Activated T-helper 17 cell treated with anti-CD3 and anti-CD28 coated beads, Interleukin-2, amount 50 U/mL, for 72 hours (primary cell): Measurements from ENCODE around the gene CNOT2. TPM values are rescaled to one million over a fixed set of nuclear protein-coding genes. Genes with fewer than 3 reads are reported as not detected.

Experiments used
- ATAC-seq: fragments of 150-1000 bp; cut with Tn5 transposase; replicated peaks from 2 replicates; pipeline ENCODE4 v1.10.0; 2021; ENCODE audit warnings: mild to moderate bottlenecking, moderate library complexity
- H3K27ac Mint-ChIP-seq: one replicate; pipeline ENCODE4 v1.8.0; 2022; ENCODE audit warnings: mixed read lengths
- H3K27me3 Mint-ChIP-seq: one replicate; pipeline ENCODE4 v1.8.0; 2022; ENCODE audit warnings: mixed read lengths
- H3K36me3 Mint-ChIP-seq: one replicate; pipeline ENCODE4 v1.8.0; 2022; ENCODE audit warnings: low read depth, mild to moderate bottlenecking, mixed read lengths
- H3K4me1 Mint-ChIP-seq: one replicate; pipeline ENCODE4 v1.8.0; 2022; ENCODE audit warnings: mixed read lengths
- H3K4me3 Mint-ChIP-seq: one replicate; pipeline ENCODE4 v1.8.0; 2022; ENCODE audit warnings: mild to moderate bottlenecking, mixed read lengths
- H3K9me3 Mint-ChIP-seq: one replicate; pipeline ENCODE4 v1.8.0; 2022; ENCODE audit warnings: mixed read lengths
- total RNA-seq, 2 donors: library from RNA; stranded (reverse); gene quantifications; one replicate each; pipeline ENCODE4 v1.2.3, GENCODE V29; 2022

The CNOT2 gene
- total RNA-seq, 2 donors from 2014 or later = 66.4 to 71.1 TPM

DNA sequence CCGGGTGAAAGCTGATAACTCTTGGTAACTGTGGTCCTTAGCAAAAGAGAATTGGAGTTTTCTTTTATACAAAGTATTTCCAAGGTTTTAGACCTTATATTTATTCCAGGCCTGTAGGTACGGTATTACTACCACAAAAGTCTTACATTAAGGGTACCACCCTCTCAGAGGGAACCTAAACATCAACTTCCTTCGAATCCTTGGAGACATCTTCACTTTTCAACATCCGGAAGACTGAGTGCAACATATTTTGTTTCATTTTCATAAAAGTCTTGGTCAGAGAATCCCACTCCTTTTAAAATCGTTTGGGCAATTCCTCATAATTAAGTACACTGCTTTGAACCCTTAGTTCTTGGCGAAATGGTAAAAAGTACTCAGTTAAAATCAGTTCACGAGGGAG is 1.2 kb downstream of the CNOT2 start:
- Mint-ChIP-seq H3K27me3 (no peaks in the 10 kb centered on the region), H3K4me1 (peaks cover 39% of the 10 kb centered on the region), H3K36me3 (peaks cover 99% of the 10 kb centered on the region), H3K9me3 (no peaks in the 10 kb centered on the region), H3K4me3 (peak overlapping the region; percentile 88), H3K27ac (peak overlapping the region; percentile 95)
- ATAC-seq = no peak

- Mint-ChIP-seq H3K4me3 (peak overlapping the region; percentile 88), H3K27me3 (no peaks in the 10 kb centered on the region), H3K9me3 (no peaks in the 10 kb centered on the region), H3K36me3 (peaks cover 94% of the 10 kb centered on the region), H3K27ac (no peak overlapping the region), H3K4me1 (peaks cover 41% of the 10 kb centered on the region)
- ATAC-seq = no peak
Observed at GRCh38 chr12:70245458-70245857, 2.2 kb downstream of the CNOT2 start.

GRCh38 chr12:70246580-70246979 is 3.3 kb downstream of the CNOT2 start:
- Mint-ChIP-seq H3K4me1 (peaks cover 44% of the 10 kb centered on the region), H3K9me3 (no peaks in the 10 kb centered on the region), H3K4me3 (peak overlapping the region; percentile 88), H3K27me3 (no peaks in the 10 kb centered on the region), H3K27ac (no peak overlapping the region), H3K36me3 (peaks cover 85% of the 10 kb centered on the region)
- ATAC-seq = no peak

- H3K27ac Mint-ChIP-seq = no peak overlapping the region
- no peaks in the 10 kb centered on the region for H3K27me3 Mint-ChIP-seq
- H3K4me1 Mint-ChIP-seq = peaks cover 45% of the 10 kb centered on the region
- H3K4me3 Mint-ChIP-seq = peak overlapping the region; percentile 88
- peaks cover 77% of the 10 kb centered on the region for H3K36me3 Mint-ChIP-seq
- ATAC-seq = no peak
- no peaks in the 10 kb centered on the region for H3K9me3 Mint-ChIP-seq
Observed at GRCh38 chr12:70247653-70248199, 4.5 kb downstream of the CNOT2 start.

DNA sequence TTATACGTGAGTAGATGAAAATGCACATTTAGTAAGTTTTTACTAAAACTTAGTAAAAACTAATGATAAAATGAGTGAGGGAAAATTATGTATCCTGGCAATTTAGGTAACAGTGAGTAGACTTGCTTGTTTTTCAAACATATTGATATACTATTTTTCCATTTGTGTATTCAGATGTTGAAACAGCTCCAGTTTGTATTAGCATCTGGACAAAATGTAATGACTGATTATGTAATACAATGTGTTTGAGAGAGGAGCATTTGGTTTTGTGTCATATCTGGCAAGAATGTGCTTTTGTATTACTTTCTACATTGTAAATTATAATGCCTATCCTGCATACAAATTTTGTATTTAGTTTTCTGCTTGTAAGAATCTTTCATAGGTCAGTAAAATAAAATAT is 5.6 kb downstream of the CNOT2 start:
- Mint-ChIP-seq H3K27ac (no peak overlapping the region), H3K27me3 (no peaks in the 10 kb centered on the region), H3K9me3 (no peaks in the 10 kb centered on the region), H3K36me3 (peaks cover 66% of the 10 kb centered on the region), H3K4me3 (no peak overlapping the region), H3K4me1 (peaks cover 55% of the 10 kb centered on the region)
- ATAC-seq = no peak

- H3K4me3 Mint-ChIP-seq = no peak overlapping the region
- H3K36me3 Mint-ChIP-seq = peaks cover 56% of the 10 kb centered on the region
- peak overlapping the region; percentile 4 for H3K27ac Mint-ChIP-seq
- ATAC-seq = no peak
- H3K9me3 Mint-ChIP-seq = no peaks in the 10 kb centered on the region
- H3K4me1 Mint-ChIP-seq = peaks cover 54% of the 10 kb centered on the region
- H3K27me3 Mint-ChIP-seq = no peaks in the 10 kb centered on the region
Observed at GRCh38 chr12:70249903-70250302, 6.7 kb downstream of the CNOT2 start.

GRCh38 chr12:70251226-70251625 is 8.0 kb downstream of the CNOT2 start:
- Mint-ChIP-seq H3K36me3 (peaks cover 42% of the 10 kb centered on the region), H3K27me3 (no peaks in the 10 kb centered on the region), H3K4me1 (peaks cover 57% of the 10 kb centered on the region), H3K4me3 (no peak overlapping the region), H3K27ac (peak overlapping the region; percentile 2), H3K9me3 (no peaks in the 10 kb centered on the region)
- ATAC-seq = no peak

DNA sequence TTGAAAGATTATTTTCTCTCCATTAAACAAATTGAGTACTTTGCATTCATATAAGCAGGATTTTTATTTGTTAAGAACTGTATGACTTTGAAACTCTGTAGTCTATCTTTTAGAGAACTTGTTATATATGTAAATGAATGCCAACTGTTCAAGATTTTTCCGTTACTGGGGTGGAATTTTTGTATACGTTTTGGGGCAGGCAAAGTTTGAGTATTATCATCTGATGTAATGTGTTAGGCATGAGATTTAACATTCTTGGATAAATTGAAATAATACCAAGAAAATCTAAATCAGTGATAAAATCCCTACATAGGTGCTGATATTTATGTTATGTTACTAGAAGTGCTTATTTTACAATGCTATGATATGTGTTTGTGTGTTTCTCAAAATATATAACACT is 8.4 kb downstream of the CNOT2 start:
- H3K4me1 Mint-ChIP-seq = peaks cover 56% of the 10 kb centered on the region
- no peak overlapping the region for H3K4me3 Mint-ChIP-seq
- H3K36me3 Mint-ChIP-seq = peaks cover 42% of the 10 kb centered on the region
- H3K27ac Mint-ChIP-seq = peak overlapping the region; percentile 2
- no peaks in the 10 kb centered on the region for H3K27me3 Mint-ChIP-seq
- ATAC-seq = no peak
- H3K9me3 Mint-ChIP-seq = no peaks in the 10 kb centered on the region

GRCh38 chr12:70252832-70253231 is 9.6 kb downstream of the CNOT2 start:
- H3K4me3 Mint-ChIP-seq = no peak overlapping the region
- H3K27me3 Mint-ChIP-seq = no peaks in the 10 kb centered on the region
- peaks cover 33% of the 10 kb centered on the region for H3K36me3 Mint-ChIP-seq
- no peak overlapping the region for H3K27ac Mint-ChIP-seq
- H3K4me1 Mint-ChIP-seq = peaks cover 47% of the 10 kb centered on the region
- ATAC-seq = no peak
- no peaks in the 10 kb centered on the region for H3K9me3 Mint-ChIP-seq

DNA sequence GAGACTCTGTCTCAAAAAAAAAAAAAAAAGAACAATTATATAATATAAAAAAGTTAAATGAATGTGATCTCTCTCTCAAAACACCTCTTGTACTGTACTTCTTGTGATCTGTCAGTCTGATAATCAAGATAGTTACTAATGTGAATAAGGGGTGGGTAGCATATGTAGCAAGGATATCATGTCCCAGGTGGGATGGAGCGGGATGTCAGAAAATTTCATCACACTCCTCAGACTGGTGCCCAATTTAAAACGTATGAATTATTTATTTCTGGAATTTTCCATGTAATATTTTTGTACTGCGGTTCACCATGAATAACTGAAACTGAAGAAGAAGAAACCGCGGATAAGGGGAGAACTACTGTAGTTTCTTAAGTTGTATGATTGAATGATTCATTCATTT is 11.0 kb downstream of the CNOT2 start:
- H3K27ac Mint-ChIP-seq = no peak overlapping the region
- ATAC-seq = no peak
- peaks cover 50% of the 10 kb centered on the region for H3K4me1 Mint-ChIP-seq

GRCh38 chr12:70254846-70255245 is 11.6 kb downstream of the CNOT2 start:
- H3K4me1 Mint-ChIP-seq = peaks cover 56% of the 10 kb centered on the region
- ATAC-seq = no peak
- H3K27ac Mint-ChIP-seq = no peak overlapping the region
- H3K4me3 Mint-ChIP-seq = no peak overlapping the region
- no peaks in the 10 kb centered on the region for H3K27me3 Mint-ChIP-seq
- H3K36me3 Mint-ChIP-seq = peaks cover 14% of the 10 kb centered on the region
- H3K9me3 Mint-ChIP-seq = no peaks in the 10 kb centered on the region

More for the DNA sequence above, 11.0 kb downstream of the CNOT2 start:
- peaks cover 20% of the 10 kb centered on the region for H3K36me3 Mint-ChIP-seq
- H3K27me3 Mint-ChIP-seq = no peaks in the 10 kb centered on the region
- H3K4me3 Mint-ChIP-seq = peak overlapping the region; percentile 1
- no peaks in the 10 kb centered on the region for H3K9me3 Mint-ChIP-seq

- H3K27ac Mint-ChIP-seq = no peak overlapping the region
- peaks cover 55% of the 10 kb centered on the region for H3K4me1 Mint-ChIP-seq
- no peaks in the 10 kb centered on the region for H3K9me3 Mint-ChIP-seq
- H3K4me3 Mint-ChIP-seq = no peak overlapping the region
- H3K36me3 Mint-ChIP-seq = peaks cover 13% of the 10 kb centered on the region
- H3K27me3 Mint-ChIP-seq = no peaks in the 10 kb centered on the region
- no peak for ATAC-seq
Observed at GRCh38 chr12:70255311-70255710, 12.1 kb downstream of the CNOT2 start.

DNA sequence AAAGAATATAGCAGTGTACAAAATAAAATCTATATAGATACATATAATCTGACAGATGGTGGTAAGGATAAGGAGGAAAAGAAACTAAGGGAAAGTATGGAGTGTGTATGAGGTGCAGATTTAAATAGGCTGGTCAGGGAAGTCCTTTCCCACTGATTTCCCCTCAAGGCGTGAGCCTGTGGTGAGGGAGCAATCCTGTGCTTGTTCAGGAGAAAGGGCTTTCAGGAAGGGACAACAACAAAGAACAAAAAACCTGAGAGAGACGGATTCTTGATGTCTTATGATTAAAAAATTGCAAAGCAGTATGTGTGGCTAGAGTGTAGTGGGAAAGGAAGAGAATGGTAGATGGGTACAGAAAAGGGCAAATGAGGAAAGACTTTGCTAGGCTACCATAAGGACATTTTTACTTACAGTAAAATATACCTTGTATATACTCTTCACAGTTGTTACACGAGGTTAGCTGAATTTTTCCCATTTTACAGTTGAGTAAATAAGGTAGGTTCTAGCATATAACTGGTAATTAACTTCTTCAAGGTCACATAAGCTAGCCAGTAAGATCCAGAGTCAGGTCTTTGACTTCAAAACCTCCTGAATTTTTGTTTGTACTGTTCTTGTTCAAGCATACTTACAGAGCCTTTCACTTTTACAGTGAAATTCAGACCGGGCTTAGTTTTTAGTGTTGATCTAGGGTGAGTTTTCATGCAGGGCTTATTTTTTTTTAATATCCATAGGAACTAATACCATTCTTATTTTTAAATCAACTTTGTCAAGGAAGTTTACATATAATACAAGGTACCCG is 15.6 kb downstream of the CNOT2 start:
- H3K4me1 Mint-ChIP-seq = peaks cover 40% of the 10 kb centered on the region

GRCh38 chr12:70260646-70261045 is 17.4 kb downstream of the CNOT2 start:
- no peak overlapping the region for H3K4me3 Mint-ChIP-seq
- no peaks in the 10 kb centered on the region for H3K27me3 Mint-ChIP-seq
- ATAC-seq = no peak
- no peak overlapping the region for H3K27ac Mint-ChIP-seq
- H3K4me1 Mint-ChIP-seq = peaks cover 35% of the 10 kb centered on the region
- peaks cover 38% of the 10 kb centered on the region for H3K36me3 Mint-ChIP-seq
- no peaks in the 10 kb centered on the region for H3K9me3 Mint-ChIP-seq

More for the DNA sequence above, 15.6 kb downstream of the CNOT2 start:
- no peak for ATAC-seq
- Mint-ChIP-seq H3K36me3 (peaks cover 38% of the 10 kb centered on the region), H3K4me3 (no peak overlapping the region), H3K9me3 (no peaks in the 10 kb centered on the region), H3K27ac (no peak overlapping the region), H3K27me3 (no peaks in the 10 kb centered on the region)
